Activated CD4-positive, CD25-positive, alpha-beta regulatory T cell treated with anti-CD3 and anti-CD28 coated beads, Interleukin-2, amount 50 U/mL, for 72 hours (primary cell): ENCODE measurements around the gene LRRC10B.

Source experiments
- DNase-seq: peaks from one replicate; pipeline ENCODE4 v3.0.0; 2021

LRRC10B gene

DNA sequence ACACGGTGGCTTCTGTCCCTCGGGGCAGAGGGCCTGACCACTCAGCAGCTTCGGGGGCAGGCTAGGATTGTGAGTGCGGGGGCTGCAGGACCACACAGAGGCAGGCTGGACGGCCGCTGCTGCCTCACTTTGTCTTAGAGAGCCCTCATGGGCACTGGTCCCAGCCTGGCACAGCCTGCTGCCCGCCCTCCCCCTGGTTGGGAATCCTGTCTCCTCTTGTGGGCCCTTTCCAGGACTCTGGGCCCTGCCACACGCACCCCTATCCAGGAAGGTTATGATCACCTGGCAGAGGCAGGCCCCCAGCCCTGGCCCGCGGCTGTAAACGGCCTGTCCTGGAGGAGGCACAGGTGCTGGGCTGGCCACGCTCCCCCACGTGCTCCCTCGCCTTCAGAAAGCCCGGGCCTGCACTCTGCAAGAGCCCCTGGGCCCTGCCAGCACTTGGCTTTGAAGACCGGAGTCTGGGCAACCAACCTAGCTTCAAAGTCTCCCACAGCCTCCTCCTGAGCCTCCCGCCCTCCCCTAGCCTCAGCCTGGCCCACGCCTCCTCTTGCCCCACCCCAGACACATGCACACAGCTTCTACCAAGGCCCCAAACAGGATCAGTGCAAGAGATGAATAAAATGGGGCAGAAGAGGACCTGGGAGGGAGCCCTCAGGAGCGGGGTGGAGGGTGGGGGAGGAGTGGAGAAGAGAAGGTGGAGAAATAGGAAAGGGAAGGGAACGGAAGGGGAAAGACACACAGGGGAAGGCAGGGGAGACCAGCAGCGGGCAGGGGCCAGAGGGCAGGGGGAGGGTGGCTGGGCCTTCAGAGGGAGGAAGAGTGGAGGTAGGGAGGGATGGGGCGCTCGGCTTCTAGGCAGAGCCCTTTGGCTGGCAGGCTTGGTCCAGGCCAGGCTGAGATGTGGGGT, 41.4 kb downstream of the LRRC10B start:
- no peak for DNase-seq

DNA sequence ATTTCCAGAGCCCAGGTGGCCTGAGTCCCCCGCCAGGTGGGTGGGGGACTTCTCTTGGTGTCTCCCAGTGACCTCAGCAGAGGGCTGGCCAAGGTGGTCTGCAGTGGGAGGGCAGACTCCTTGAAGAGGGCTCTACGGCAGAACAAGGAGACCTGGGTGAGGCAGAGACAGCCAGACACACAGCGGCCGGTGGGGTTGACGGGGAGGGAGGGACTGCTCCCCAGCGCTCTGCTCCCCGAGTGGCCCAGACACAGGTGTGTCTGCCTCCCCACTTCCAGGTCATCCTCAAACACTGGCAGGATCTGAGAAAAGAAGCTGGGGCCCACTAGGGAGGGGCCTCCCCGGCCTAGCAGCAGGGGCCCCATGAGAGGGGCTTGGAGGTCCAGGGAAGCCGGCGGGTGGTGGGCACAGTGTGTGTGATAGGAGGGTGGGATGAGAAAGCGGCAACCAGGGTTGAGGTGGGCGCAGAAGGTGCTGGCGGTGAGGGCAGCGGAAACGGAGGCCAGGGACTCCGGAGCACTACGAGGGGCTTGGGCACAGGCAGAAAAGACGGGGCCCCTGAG, 42.2 kb downstream of the LRRC10B start:
- no peak for DNase-seq

- no peak for DNase-seq
Observed at GRCh38 chr11:61551634-61552033, 43.1 kb downstream of the LRRC10B start.

- DNase-seq: no peak
Observed at GRCh38 chr11:61552108-61552635, 43.6 kb downstream of the LRRC10B start.

DNA sequence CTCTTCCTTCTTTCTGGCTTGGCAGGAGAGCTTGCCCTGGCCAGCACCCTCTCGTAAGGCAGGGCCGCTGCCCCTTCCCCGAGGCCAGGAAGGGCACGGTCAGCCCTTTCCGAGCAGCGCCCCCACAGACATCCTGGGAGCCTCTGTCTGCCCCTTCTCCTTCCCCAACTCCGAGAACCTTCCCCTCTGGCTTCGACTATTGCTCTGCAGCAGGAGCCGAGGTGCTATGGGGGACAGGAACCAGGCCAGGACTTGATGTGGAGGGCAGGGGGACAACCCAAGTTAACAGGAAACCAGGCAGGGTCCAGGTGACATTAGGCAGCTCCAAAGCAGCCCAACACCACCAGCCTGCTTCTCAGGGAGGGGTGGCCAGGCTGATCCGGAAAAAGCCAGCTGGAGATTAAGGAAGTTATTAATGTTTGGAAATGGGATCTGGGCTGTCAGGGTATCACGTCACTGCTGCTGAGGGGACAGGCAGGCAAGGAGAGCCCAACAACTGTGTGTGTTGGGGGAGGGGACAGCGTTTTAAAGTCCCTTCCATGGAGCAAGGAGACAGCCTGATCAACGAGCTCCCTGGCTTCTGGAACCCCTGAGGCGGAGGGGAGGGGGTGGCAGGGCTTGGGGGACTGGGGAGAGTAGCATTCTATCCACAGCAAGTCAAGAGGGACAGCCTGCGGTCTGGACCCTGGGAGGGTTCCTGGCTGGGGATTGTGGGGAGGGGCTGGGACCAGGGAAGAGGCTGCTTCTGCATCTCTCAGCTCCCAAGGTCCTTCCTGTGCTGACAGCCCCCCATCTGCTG, 45.0 kb downstream of the LRRC10B start:
- DNase-seq: no peak

DNA sequence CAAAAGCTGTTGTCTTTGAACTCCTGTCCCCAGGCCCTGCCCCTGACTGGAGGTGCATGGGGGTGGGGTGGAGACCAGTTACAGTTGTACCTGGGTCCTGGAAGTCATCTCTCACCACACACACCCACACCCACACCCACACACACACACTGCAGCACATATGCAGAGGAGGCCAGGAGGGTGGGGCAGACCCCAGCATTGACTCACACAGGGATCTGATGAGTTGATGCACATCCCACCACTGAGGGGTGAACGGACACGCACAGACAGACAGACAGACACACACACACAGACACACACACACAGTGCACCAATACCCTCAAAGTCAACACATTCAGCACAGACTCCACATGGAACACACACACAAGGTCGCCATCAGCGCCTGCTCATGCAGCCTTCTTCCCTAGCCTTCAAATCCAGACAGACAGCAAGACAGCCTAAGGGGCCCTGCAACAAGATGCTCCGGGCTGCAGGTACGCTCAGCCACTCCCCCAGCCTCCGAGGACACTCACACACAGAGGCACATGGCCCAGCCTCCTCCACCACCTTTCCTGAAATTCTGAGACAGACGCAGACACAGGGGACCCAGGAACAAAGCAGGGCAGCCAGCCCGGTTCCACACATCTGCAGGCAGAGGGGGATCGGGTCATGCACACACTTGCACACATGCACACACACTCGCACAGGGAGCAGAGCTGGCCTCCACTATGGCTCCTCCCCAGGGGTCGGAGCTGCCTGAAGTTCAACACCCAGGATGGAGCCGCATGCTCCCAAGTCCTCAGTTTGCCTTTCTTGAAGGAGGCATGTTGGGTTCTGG, 45.8 kb downstream of the LRRC10B start:
- no peak for DNase-seq

- DNase-seq: no peak
Observed at GRCh38 chr11:61555051-61555969, 46.8 kb downstream of the LRRC10B start.

GRCh38 chr11:61555978-61556377, 47.4 kb downstream of the LRRC10B start:
- no peak for DNase-seq

DNA sequence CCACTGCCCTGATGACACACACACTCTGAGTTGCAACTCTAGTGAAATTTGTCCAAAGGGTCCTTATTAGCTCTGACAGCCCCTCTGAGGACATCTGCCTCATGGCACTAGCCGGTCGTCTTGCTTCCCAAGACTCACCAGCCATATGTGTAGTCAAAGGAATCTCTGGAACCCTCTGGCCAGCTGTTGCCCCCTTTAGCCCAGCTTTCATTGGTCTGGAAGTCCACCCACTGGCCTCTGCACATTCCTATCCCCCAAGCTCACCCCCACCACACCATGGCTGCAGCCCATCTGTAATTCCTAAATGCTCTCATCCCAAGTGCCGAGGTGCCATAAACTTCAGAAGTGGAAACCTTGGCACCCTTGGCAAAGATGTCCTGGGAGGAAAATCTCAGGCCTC, 48.1 kb downstream of the LRRC10B start:
- DNase-seq: no peak
